Uterus (tissue), 4 donors: ENCODE results near the gene TUBG2. TPM values are rescaled to one million over a fixed set of nuclear protein-coding genes. Genes with fewer than 3 reads are reported as not detected.
A peak's percentile ranks its signal among the peaks of the same experiment; 100 is the strongest.
"Not testable (repeated sequence)": the region's sequence is repeated elsewhere in the genome, so short reads cannot be mapped to it uniquely, and the experiment has no call there.

Experiments used
- DNase-seq, 2 donors: peaks; one replicate each; pipeline ENCODE4 v3.0.0-alpha.2; 2019 to 2020
- H3K27ac ChIP-seq, 2 donors: fragments of 200-600 bp; sonication (generic); 1 replicate in 1 of 2; 2 replicates in 1 of 2; pipeline ENCODE4 v1.5.1; 2016 to 2018
- H3K27me3 ChIP-seq, 2 donors: fragments of 200-600 bp; sonication (generic); one replicate each; pipeline ENCODE4 v1.5.1; 2018 to 2019; ENCODE audit warnings: control low read depth in 1 of 2
- H3K36me3 ChIP-seq, 2 donors: fragments of 200-600 bp; sonication (generic); one replicate each; pipeline ENCODE4 v1.5.1; 2019; ENCODE audit warnings: control low read depth in 1 of 2
- H3K4me1 ChIP-seq, 2 donors: fragments of 200-600 bp; sonication (generic); one replicate each; pipeline ENCODE4 v1.5.1; 2018 to 2019; ENCODE audit warnings: control low read depth in 1 of 2
- H3K4me3 ChIP-seq, 2 donors: fragments of 200-600 bp; sonication (generic); 1 replicate in 1 of 2; 2 replicates in 1 of 2; pipeline ENCODE4 v1.5.1; 2018 to 2019; ENCODE audit warnings: mild to moderate bottlenecking in 1 of 2
- H3K9me3 ChIP-seq, 2 donors: fragments of 200-600 bp; sonication (generic); one replicate each; pipeline ENCODE4 v1.5.1; 2019; ENCODE audit warnings: control low read depth in 1 of 2
- CTCF ChIP-seq, 4 experiments: fragments of 200-600 bp in 2 of 4; fragments of 450-650 bp in 2 of 4; sonication (generic) in 2 of 4; IDR thresholded peaks; one replicate each; pipeline ENCODE4 v1.5.1; 2016 to 2019; ENCODE audit warnings: antibody characterized with exemption in 4 of 4, mild to moderate bottlenecking in 2 of 4, moderate library complexity in 1 of 4
- POLR2A ChIP-seq, 2 donors: fragments of 450-650 bp; IDR thresholded peaks; one replicate each; pipeline ENCODE4 v1.6.1; 2016; ENCODE audit warnings: antibody characterized with exemption in 2 of 2, mild to moderate bottlenecking in 1 of 2, moderate library complexity in 1 of 2
- intact Hi-C: fragments of 100-400 bp; cut with DNase I; formaldehyde crosslinking; loops from one replicate; pipeline ENCODE4 v1.15.1; 2023; ENCODE audit warnings: low total_unique reads
- total RNA-seq, 4 donors: library from RNA; depleted of rRNA in 3 of 4; stranded (reverse); fragments of >200 nt in 3 of 4; gene quantifications; one replicate each; pipeline versions ENCODE4 v1.1.0 to v1.2.4, GENCODE V29; 2014 to 2023
- donor health status: DM: yes; HTN: yes; CAD: no.

TUBG2 gene
- total RNA-seq, 4 donors from 2014 or later = 9.7 to 60.7 (median 27.6) TPM

GRCh38 chr17:42647778-42648177 lies 11.3 kb upstream of the TUBG2 start:
- H3K4me1 ChIP-seq = no peaks in the 10 kb centered on the region
- intact Hi-C loops = no loop called here
- DNase-seq = no peak
- no peaks in the 10 kb centered on the region for H3K9me3 ChIP-seq
- H3K27me3 ChIP-seq = no peaks in the 10 kb centered on the region
- H3K27ac ChIP-seq = no peak overlapping the region
- no peaks in the 10 kb centered on the region for H3K36me3 ChIP-seq
- no peak overlapping the region for H3K4me3 ChIP-seq
- TF ChIP-seq CTCF (IDR thresholded peaks at IDR 0.05) (no peak), POLR2A (IDR thresholded peaks at IDR 0.05) (no peak)

- Histone ChIP-seq H3K36me3 (no peaks in the 10 kb centered on the region), H3K27me3 (no peaks in the 10 kb centered on the region)
- intact Hi-C loops = no loop called here
Observed at GRCh38 chr17:42651392-42651791, 7.7 kb upstream of the TUBG2 start.

GRCh38 chr17:42653179-42654124 lies 5.6 kb upstream of the TUBG2 start:
- DNase-seq = peak; percentile 80 to 82
- TF ChIP-seq POLR2A (IDR thresholded peaks at IDR 0.05) (peak; percentile 42 to 49), CTCF (IDR thresholded peaks at IDR 0.05) (no peak)
- H3K27ac ChIP-seq = peak overlapping the region; percentile 83 to 96
- peaks cover 0 to 6% of the 10 kb centered on the region in 2 donors for H3K4me1 ChIP-seq
- no peaks in the 10 kb centered on the region for H3K9me3 ChIP-seq
- H3K4me3 ChIP-seq = peak overlapping the region; percentile 25 to 34
- no peaks in the 10 kb centered on the region for H3K36me3 ChIP-seq
- no peaks in the 10 kb centered on the region for H3K27me3 ChIP-seq
- intact Hi-C loops = no loop called here

More at GRCh38 chr17:42651392-42651791, 7.7 kb upstream of the TUBG2 start:
- H3K4me3 ChIP-seq = no peak overlapping the region
- no peak for DNase-seq
- TF ChIP-seq CTCF (IDR thresholded peaks at IDR 0.05) = no peak
- no peak for TF ChIP-seq POLR2A (IDR thresholded peaks at IDR 0.05)
- no peaks in the 10 kb centered on the region for H3K9me3 ChIP-seq
- H3K27ac ChIP-seq = no peak overlapping the region
- peaks cover 0 to 6% of the 10 kb centered on the region in 2 donors for H3K4me1 ChIP-seq

GRCh38 chr17:42655528-42655927 lies 3.6 kb upstream of the TUBG2 start:
- intact Hi-C loops = no loop called here
- Histone ChIP-seq H3K4me3 (no peak overlapping the region), H3K36me3 (no peaks in the 10 kb centered on the region), H3K9me3 (no peaks in the 10 kb centered on the region), H3K27me3 (no peaks in the 10 kb centered on the region), H3K4me1 (peaks cover 4 to 9% of the 10 kb centered on the region in 2 donors), H3K27ac (no peak overlapping the region)
- DNase-seq = no peak
- no peak for TF ChIP-seq CTCF (IDR thresholded peaks at IDR 0.05)

GRCh38 chr17:42657824-42658588 lies 1.1 kb upstream of the TUBG2 start:
- Histone ChIP-seq H3K27me3 (no peaks in the 10 kb centered on the region), H3K4me1 (peaks cover 9 to 11% of the 10 kb centered on the region in 2 donors), H3K9me3 (no peaks in the 10 kb centered on the region), H3K4me3 (no peak overlapping the region), H3K36me3 (no peaks in the 10 kb centered on the region), H3K27ac (peak overlapping the region in 1 of 2 donors; percentile 89)
- intact Hi-C loops = no loop called here
- DNase-seq = no peak
- TF ChIP-seq POLR2A (IDR thresholded peaks at IDR 0.05) = no peak
- no peak for TF ChIP-seq CTCF (IDR thresholded peaks at IDR 0.05)

- Histone ChIP-seq H3K4me3 (peak overlapping the region; percentile 47 to 83), H3K27ac (peak overlapping the region; percentile 88 to 89)
- H3K27me3 ChIP-seq, H3K9me3 ChIP-seq, intact Hi-C loops, DNase-seq, H3K4me1 ChIP-seq, H3K36me3 ChIP-seq: not testable (repeated sequence)
Observed at GRCh38 chr17:42659932-42660274, 819 bp downstream of the TUBG2 start.
